Adipocyte (in vitro differentiated cells): Measurements from ENCODE around the gene CEP170.

Experiments used
- DNase-seq: peaks from one replicate; pipeline ENCODE4 v3.0.0-alpha.2; 2015; ENCODE audit warnings: low read depth
- H3K27me3 ChIP-seq: replicated peaks from 2 replicates; pipeline ENCODE4 v1.7.0; 2013; ENCODE audit warnings: mild to moderate bottlenecking, low read length, moderate library complexity; ENCODE audit not compliant: control insufficient read depth, insufficient read depth
- H3K36me3 ChIP-seq: 2 replicates; pipeline ENCODE4 v1.7.0; 2013; ENCODE audit warnings: low read length, mild to moderate bottlenecking, moderate library complexity; ENCODE audit not compliant: control insufficient read depth, insufficient read depth, severe bottlenecking
- H3K4me1 ChIP-seq: 2 replicates; pipeline ENCODE4 v1.7.0; 2013; ENCODE audit warnings: mild to moderate bottlenecking, low read length, moderate library complexity; ENCODE audit not compliant: control insufficient read depth, insufficient read depth
- H3K4me3 ChIP-seq: 2 replicates; pipeline ENCODE4 v1.7.0; 2013; ENCODE audit warnings: mild to moderate bottlenecking, low read length, moderate library complexity
- H3K9ac ChIP-seq: 2 replicates; pipeline ENCODE4 v1.7.0; 2013; ENCODE audit warnings: mild to moderate bottlenecking, low read length, moderate library complexity
- H3K9me3 ChIP-seq: 2 replicates; pipeline ENCODE4 v1.7.0; 2013; ENCODE audit warnings: mild to moderate bottlenecking, low read length, moderate library complexity; ENCODE audit not compliant: control insufficient read depth

CEP170 gene

DNA sequence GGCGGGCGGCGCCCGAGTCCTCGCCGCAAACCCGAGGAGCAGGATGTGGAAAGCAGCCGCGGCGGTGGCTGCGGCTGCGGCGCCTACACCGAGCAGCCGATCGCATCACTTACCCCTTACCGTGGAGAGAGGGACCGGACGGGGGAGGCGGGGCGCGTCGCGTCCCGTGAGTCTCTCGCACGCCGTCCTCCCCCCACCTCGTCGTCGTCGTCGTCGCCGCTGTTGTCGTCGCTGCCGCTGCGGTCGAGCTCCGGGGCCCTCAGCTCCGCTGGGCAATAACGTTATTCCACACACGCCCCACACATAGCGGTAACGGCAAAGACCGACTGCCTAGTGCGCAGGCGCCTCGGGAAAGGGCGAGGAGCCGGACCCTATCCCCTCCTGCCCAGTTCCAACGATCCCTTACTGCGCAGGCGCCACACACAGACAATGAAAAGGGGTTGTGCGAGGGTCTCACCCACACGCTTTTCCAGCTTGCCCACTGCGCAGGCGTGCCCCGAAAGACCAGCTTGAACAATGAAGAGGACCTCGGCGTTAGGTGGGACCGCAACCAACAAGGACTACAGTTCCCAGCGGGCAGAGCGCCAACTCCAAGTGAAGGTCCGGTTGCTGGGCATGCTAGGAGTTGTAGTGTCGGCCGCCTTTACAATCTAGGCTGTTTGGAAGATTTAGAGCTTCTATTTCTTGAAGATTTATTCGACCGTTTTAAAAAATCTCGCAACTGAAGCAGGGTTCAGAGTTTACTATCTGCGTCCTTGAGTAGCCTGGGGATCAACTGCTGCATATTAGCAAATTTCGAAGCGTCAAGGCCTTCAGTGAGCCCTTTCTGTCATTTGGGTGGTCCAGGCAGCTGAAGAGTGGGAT is at the start of gene CEP170:
Gene CEP170, minus strand, starts transcription at position 355 of the 864 bp plus-strand sequence. CDS start 30,001 bp downstream, outside the sequence.
- Histone ChIP-seq H3K27me3 (no peaks in the 10 kb centered on the region), H3K4me3 (peak within 1 kb of the TSS; percentile 87), H3K4me1 (peaks cover 44% of the 10 kb centered on the region), H3K9ac (peak within 1 kb of the TSS; percentile 99), H3K36me3 (no peaks in the 10 kb centered on the region), H3K9me3 (no peaks in the 10 kb centered on the region)
- peak; percentile 98 for DNase-seq

DNA sequence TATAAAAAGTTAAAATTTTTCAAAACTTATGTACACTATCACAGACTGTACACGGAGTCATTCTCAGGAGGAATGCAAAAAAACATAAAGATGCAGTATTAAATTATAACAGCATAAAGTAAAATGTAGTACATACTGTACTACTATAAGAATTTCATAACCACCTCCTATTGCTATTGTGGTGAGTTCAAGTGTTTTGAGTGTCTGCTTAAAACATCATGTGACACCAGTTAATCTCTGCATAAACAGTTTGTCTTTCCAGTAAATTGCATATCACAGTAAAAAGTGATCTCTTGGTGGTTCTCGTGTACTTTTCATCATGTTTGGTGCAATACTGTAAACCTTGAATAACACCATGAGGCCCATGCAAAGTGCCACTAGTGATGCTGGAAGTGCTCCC is 46.0 kb upstream of the CEP170 start:
- H3K9ac ChIP-seq: no peak overlapping the region
- peak; percentile 16 for DNase-seq
- H3K27me3 ChIP-seq: no peaks in the 10 kb centered on the region
- no peaks in the 10 kb centered on the region for H3K9me3 ChIP-seq
- no peak overlapping the region for H3K4me3 ChIP-seq
- H3K4me1 ChIP-seq: peaks cover 3% of the 10 kb centered on the region
- peaks cover 30% of the 10 kb centered on the region for H3K36me3 ChIP-seq

DNA sequence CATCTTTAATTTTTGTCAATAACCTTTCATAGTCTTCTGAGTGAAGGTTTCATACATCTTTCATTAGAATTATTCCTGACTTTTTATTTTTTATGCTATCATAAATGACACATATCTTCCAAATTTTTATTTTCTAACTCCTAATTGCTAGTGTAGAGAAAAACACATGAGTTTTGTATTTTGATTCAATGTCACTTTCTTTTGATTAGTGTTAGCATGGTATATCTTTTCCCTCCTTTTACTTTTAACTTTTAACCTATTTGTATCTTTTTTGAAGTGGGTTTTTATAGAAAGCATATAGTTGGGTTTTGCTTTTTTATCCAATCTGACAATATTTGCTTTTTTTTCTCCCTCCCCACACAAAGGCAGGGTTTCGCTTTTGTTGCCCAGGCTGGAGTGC is 44.0 kb upstream of the CEP170 start:
- H3K27me3 ChIP-seq: no peaks in the 10 kb centered on the region
- peaks cover 3% of the 10 kb centered on the region for H3K4me1 ChIP-seq
- peaks cover 24% of the 10 kb centered on the region for H3K36me3 ChIP-seq
- peaks cover under 1% of the 10 kb centered on the region for H3K9me3 ChIP-seq
- no peak overlapping the region for H3K9ac ChIP-seq
- H3K4me3 ChIP-seq: no peak overlapping the region
- DNase-seq: no peak

DNA sequence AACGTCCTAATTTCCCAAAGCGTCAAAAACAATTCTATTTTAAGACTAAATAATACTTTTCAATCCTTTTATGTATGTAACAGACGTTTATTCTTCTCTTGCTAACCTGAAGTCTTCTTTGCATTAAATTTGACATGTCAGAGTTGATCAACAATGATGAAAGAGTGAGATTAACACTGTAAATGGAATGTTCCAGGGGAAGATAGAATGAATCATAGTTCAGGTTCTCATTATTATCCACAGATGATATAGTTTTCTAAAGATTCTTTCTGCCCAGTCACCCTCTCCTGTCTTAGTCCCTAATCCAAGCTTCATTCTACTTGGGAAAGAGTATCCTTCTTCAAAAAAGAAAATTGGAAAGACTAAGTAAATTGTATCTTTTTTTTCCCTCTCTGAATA is 39.6 kb upstream of the CEP170 start:
- Histone ChIP-seq H3K36me3 (peaks cover 40% of the 10 kb centered on the region), H3K4me3 (no peak overlapping the region), H3K4me1 (peaks cover 7% of the 10 kb centered on the region), H3K9ac (no peak overlapping the region), H3K27me3 (no peaks in the 10 kb centered on the region), H3K9me3 (peaks cover 7% of the 10 kb centered on the region)
- DNase-seq: peak; percentile 38

DNA sequence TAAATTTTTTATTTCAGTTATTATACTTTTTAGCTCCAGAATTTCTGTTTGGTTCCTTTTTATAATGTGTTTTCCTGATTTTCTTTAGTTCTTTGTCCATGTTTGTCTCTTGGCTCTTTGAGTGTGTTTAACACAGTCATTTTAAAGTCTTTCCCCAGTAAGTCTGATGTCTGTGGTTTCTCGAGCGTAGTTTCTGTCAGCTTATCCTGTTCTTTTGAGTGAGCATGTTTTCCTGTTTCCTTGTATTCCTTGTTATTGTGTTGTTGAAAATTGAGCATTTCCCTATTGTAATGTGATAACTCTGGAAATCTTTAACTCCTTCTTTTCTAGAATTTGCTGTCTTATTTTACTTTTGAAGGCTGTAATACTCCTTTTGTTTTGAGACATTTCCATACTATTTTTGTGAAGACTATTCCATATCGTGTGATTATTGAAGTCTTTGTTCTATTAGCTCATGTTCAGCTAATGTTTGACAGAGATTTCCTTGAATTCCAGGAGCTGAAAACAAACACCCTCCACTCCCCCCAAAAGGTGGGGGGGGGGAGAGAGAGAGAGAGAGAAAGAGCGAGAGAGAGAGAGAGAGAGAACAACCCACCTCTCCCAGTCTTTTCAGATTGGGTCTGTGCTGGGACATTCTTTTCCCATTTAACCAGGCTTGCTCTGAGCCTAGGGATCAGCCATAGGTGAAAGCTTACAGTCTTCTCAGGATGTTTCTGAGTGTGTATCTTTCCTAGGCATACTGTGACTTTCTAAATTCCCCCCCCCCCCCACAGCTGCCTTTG is 39.1 kb upstream of the CEP170 start:
- Histone ChIP-seq H3K9me3 (peaks cover 7% of the 10 kb centered on the region), H3K36me3 (peaks cover 45% of the 10 kb centered on the region), H3K4me3 (no peak overlapping the region), H3K4me1 (peaks cover 7% of the 10 kb centered on the region), H3K9ac (no peak overlapping the region), H3K27me3 (no peaks in the 10 kb centered on the region)
- DNase-seq: no peak

DNA sequence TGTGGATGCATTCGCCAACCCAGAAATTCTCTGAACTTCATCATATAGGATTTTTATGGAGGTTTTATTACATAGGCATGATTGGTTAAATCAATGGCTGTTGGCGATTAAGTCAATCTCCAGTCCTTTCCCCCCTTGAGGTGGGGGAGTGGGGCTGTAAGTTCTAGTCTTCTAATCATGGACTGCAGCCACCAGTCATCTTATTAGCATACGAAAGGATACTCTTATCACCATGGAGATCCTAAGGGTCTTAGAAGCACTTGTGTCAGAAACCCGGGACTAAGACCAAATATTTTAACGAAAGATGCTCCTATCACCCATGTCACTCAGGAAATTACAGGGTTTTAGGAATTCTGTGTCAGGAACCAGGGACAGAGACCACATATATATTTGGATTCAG is 37.0 kb upstream of the CEP170 start:
- Histone ChIP-seq H3K9me3 (peaks cover 7% of the 10 kb centered on the region), H3K27me3 (no peaks in the 10 kb centered on the region), H3K36me3 (peaks cover 38% of the 10 kb centered on the region), H3K4me3 (no peak overlapping the region), H3K4me1 (peaks cover 19% of the 10 kb centered on the region), H3K9ac (no peak overlapping the region)
- no peak for DNase-seq

DNA sequence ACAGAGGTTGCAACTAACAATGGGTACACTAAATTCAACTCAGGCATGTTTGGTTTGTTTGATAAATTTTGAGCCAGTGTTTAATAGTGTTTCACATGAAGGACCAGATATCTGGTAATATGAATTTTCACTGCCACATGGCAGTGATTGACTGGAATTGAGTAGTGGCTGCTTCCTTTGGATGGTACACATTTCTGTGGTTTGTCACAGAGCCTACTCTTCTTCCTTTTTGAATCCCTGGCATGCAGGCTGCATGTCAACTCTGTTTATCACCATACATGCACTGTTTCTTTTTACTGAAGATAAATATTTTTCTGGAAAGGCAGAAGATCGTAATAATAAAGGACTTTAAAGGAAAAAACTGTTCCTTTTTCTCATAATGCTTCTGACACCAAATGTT is 36.2 kb upstream of the CEP170 start:
- no peak overlapping the region for H3K4me3 ChIP-seq
- peaks cover 24% of the 10 kb centered on the region for H3K4me1 ChIP-seq
- peaks cover 7% of the 10 kb centered on the region for H3K9me3 ChIP-seq
- no peak overlapping the region for H3K9ac ChIP-seq
- H3K36me3 ChIP-seq: peaks cover 38% of the 10 kb centered on the region
- peak; percentile 34 for DNase-seq
- H3K27me3 ChIP-seq: no peaks in the 10 kb centered on the region

DNA sequence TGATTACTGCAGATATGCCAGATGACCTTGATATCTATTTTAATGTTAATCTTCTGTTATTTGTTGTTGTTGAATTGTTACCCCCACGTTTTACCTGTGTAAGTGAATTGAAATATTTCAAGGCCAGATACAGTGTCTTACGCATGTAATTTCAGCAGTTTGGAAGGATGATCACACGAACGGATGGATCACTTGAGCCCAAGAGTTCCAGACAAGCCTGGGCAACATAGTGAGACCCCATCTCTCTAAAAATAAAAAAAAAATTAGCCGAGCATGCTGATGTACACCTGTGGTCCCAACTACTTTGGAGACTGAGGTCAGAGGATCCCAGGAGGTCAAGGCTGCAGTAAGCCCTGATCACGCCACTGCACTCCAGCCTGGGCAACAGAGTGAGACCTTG is 33.0 kb upstream of the CEP170 start:
- Histone ChIP-seq H3K36me3 (peaks cover 40% of the 10 kb centered on the region), H3K9ac (no peak overlapping the region), H3K27me3 (no peaks in the 10 kb centered on the region), H3K4me3 (no peak overlapping the region), H3K9me3 (no peaks in the 10 kb centered on the region), H3K4me1 (peaks cover 32% of the 10 kb centered on the region)
- DNase-seq: no peak

DNA sequence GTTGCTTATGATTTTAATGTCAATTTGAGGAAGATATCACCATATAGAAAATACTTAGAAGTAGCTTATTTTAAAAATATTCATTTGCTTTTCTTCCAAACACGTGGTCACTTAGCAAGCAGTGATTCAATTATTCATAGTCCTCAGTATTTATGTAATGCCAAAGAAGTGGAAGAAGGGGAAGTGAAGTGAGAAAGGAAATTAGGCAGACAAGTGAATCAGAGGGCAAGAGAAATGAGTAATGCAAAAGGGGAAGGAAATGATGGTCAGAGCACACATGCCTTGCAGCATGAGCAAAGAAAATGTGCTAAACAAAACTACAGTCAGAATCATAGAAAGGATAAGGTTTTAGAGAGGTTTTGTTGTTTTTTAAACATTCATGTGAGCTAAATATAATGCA is 32.6 kb upstream of the CEP170 start:
- no peak overlapping the region for H3K4me3 ChIP-seq
- no peak overlapping the region for H3K9ac ChIP-seq
- no peaks in the 10 kb centered on the region for H3K9me3 ChIP-seq
- peaks cover 32% of the 10 kb centered on the region for H3K4me1 ChIP-seq
- peak; percentile 55 for DNase-seq
- H3K36me3 ChIP-seq: peaks cover 36% of the 10 kb centered on the region
- H3K27me3 ChIP-seq: no peaks in the 10 kb centered on the region

DNA sequence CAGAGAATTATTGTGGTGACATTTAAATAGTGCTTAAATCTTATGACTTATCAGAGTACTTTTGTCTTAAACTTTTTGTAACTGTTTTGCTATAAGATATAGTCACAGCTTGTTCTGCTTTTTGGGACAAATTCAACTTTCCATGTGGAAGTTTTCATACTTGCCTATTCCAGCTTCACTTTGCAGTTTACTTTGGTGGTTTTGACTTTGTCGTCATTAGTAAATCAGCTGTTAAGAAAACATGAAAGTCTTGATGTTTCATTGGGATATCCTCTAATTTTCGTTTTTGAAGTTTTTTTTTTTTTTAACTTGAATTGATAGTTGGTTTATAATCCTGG is 32.0 kb upstream of the CEP170 start:
- DNase-seq: no peak
- peak overlapping the region; percentile 11 for H3K4me3 ChIP-seq
- H3K9ac ChIP-seq: no peak overlapping the region
- H3K36me3 ChIP-seq: peaks cover 40% of the 10 kb centered on the region
- H3K9me3 ChIP-seq: no peaks in the 10 kb centered on the region
- peaks cover 32% of the 10 kb centered on the region for H3K4me1 ChIP-seq
- no peaks in the 10 kb centered on the region for H3K27me3 ChIP-seq

DNA sequence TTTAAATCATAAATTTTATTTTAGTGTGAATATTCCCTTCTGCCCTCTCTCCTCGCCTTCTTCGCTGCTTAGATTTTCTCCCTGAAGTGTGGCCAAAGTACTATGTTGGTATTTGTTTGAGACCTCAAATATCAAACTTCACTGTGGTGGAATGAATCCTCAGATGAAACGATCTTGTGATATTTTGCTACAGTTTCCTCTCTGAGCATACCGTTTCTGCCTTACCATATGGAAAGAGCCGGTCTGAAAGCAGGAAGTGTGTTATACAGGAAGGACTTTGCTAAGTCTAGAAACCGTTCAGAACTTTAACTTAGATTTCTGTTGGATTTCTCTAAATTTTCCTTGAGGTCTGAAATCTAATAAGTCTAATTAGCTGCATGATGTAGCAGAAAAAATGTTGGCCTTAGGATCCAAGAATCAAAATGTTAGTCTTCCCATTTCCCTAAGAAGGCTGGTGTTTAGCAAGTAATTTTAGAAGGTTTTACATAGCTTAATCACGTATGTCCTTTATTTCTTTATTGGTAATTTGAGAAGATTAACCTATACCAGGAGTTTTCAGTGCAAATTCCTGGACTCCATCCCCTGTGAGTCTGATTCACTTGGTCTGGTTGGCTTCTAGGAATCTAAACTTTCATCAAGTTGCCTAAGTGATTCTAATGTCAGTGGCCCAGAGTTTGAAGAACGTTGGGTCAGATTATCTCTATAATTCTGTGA is 31.5 kb upstream of the CEP170 start:
- Histone ChIP-seq H3K4me1 (peaks cover 31% of the 10 kb centered on the region), H3K9ac (no peak overlapping the region), H3K4me3 (no peak overlapping the region), H3K27me3 (no peaks in the 10 kb centered on the region), H3K36me3 (peaks cover 44% of the 10 kb centered on the region), H3K9me3 (no peaks in the 10 kb centered on the region)
- DNase-seq: peak; percentile 54
